GM13977 (cell line): ENCODE measurements around the gene DCUN1D1.
"Not testable (repeated sequence)": the region's sequence is repeated elsewhere in the genome, so short reads cannot be mapped to it uniquely, and the experiment has no call there.

ENCODE experiments used
- DNase-seq: peaks from one replicate; pipeline ENCODE4 v3.0.0; 2012; ENCODE audit warnings: low spot score
- CTCF ChIP-seq: IDR thresholded peaks from 2 replicates; pipeline ENCODE4 v1.5.1; 2012; ENCODE audit warnings: mild to moderate bottlenecking, control low read depth; ENCODE audit not compliant: insufficient read depth; ENCODE audit errors: extremely low read depth, missing control alignments
- in situ Hi-C: fragments of 300-500 bp; cut with MboI; formaldehyde crosslinking; loops from one replicate; pipeline ENCODE4 v1.12.0; 2022; ENCODE audit warnings: low sequenced_read_pairs, low pct_unique_long_range_greater_than_20kb, mixed read lengths, inconsistent platforms; ENCODE audit not compliant: unreplicated experiment

DCUN1D1 gene

GRCh38 chr3:183013856-183014255 lies 33.5 kb upstream of the DCUN1D1 start:
- no peak for TF ChIP-seq CTCF
- in situ Hi-C loops, result no loop called here
- DNase-seq, result no peak

- in situ Hi-C loops, result no loop called here
- TF ChIP-seq CTCF, result no peak
- DNase-seq, result no peak
Observed at GRCh38 chr3:183013074-183013473, 32.7 kb upstream of the DCUN1D1 start.

GRCh38 chr3:183008800-183009199 lies 28.5 kb upstream of the DCUN1D1 start:
- no peak for DNase-seq
- TF ChIP-seq CTCF, result no peak
- in situ Hi-C loops, result no loop called here

- TF ChIP-seq CTCF, result no peak
- no peak for DNase-seq
- in situ Hi-C loops, result no loop called here
Observed at GRCh38 chr3:183008303-183008702, 28.0 kb upstream of the DCUN1D1 start.

GRCh38 chr3:183006396-183007002 lies 26.2 kb upstream of the DCUN1D1 start:
- DNase-seq, result no peak
- in situ Hi-C loops, result no loop called here
- TF ChIP-seq CTCF, result no peak

GRCh38 chr3:182999767-183000166 lies 19.4 kb upstream of the DCUN1D1 start:
- no peak for TF ChIP-seq CTCF
- in situ Hi-C loops, result no loop called here
- DNase-seq, result no peak

GRCh38 chr3:182993486-182994201 lies 13.3 kb upstream of the DCUN1D1 start:
- in situ Hi-C loops, DNase-seq: not testable (repeated sequence)
